Activated CD8-positive, alpha-beta T cell treated with anti-CD3 and anti-CD28 coated beads, Interleukin-2, amount 10 ng/mL, durations not matched to agents 7 days and 5 days (primary cell): ENCODE data around the gene KBTBD8. TPM values are rescaled to one million over a fixed set of nuclear protein-coding genes. Genes with fewer than 3 reads are reported as not detected.

ENCODE experiments used
- ATAC-seq: fragments of 150-1000 bp; cut with Tn5 transposase; one replicate; pipeline ENCODE4 v1.10.0; 2021; ENCODE audit warnings: moderate library complexity
- CTCF ChIA-PET: fragments of 350-600 bp; sonication (Branson Sonifier 250); formaldehyde crosslinking; loops from one replicate; lab custom pipeline; 2021; ENCODE audit warnings: antibody characterized with exemption; lab: Charles Lee
- POLR2A ChIA-PET: fragments of 350-600 bp; sonication (Branson Sonifier 250); formaldehyde crosslinking; loops from one replicate; lab custom pipeline; 2021; ENCODE audit warnings: antibody characterized with exemption; lab: Charles Lee
- DNase-seq: peaks from one replicate; pipeline ENCODE4 v3.0.0-alpha.2; 2020
- H3K27ac Mint-ChIP-seq: one replicate; pipeline ENCODE4 v1.8.0; 2021; ENCODE audit warnings: mild to moderate bottlenecking, mixed read lengths
- H3K27me3 Mint-ChIP-seq: one replicate; pipeline ENCODE4 v1.8.0; 2021; ENCODE audit warnings: low read depth, mixed read lengths
- H3K36me3 Mint-ChIP-seq: one replicate; pipeline ENCODE4 v1.8.0; 2021; ENCODE audit warnings: low read depth, mixed read lengths
- H3K4me1 Mint-ChIP-seq: one replicate; pipeline ENCODE4 v1.8.0; 2021; ENCODE audit warnings: low read depth, mixed read lengths
- H3K4me3 Mint-ChIP-seq: one replicate; pipeline ENCODE4 v1.8.0; 2021; ENCODE audit warnings: mild to moderate bottlenecking, mixed read lengths
- H3K9me3 Mint-ChIP-seq: one replicate; pipeline ENCODE4 v1.8.0; 2022; ENCODE audit warnings: mixed read lengths; ENCODE audit not compliant: insufficient read depth
- total RNA-seq, 2 experiments: library from RNA; stranded (reverse); gene quantifications; one replicate each; pipeline ENCODE4 v1.2.3, GENCODE V29; 2021

The KBTBD8 gene, protein sequence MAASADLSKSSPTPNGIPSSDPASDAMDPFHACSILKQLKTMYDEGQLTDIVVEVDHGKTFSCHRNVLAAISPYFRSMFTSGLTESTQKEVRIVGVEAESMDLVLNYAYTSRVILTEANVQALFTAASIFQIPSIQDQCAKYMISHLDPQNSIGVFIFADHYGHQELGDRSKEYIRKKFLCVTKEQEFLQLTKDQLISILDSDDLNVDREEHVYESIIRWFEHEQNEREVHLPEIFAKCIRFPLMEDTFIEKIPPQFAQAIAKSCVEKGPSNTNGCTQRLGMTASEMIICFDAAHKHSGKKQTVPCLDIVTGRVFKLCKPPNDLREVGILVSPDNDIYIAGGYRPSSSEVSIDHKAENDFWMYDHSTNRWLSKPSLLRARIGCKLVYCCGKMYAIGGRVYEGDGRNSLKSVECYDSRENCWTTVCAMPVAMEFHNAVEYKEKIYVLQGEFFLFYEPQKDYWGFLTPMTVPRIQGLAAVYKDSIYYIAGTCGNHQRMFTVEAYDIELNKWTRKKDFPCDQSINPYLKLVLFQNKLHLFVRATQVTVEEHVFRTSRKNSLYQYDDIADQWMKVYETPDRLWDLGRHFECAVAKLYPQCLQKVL
- total RNA-seq: 10 to 100 TPM; 10.8 to 12.9 TPM

GRCh38 chr3:66998113-66998903 lies at the start of gene KBTBD8:
TSS of gene KBTBD8 (plus strand) at chr3:66998307. CDS start at chr3:66998356, 49 bp downstream.
- ChIA-PET CTCF (interaction anchor here (0.9 to 3.5 kb wide), 5 partner anchors 9 to 115 kb away, joined by 3 to 40 read pairs (median 5); no protein-coding TSS in a partner anchor), POLR2A (interaction anchor here (0.6 to 1.3 kb wide), 3 partner anchors 26 to 85 kb away, joined by 3 to 6 read pairs (median 3); no protein-coding TSS in a partner anchor)
- Mint-ChIP-seq H3K9me3 (no peaks in the 10 kb centered on the region), H3K4me3 (peak within 1 kb of the TSS; percentile 79), H3K36me3 (peaks cover 14% of the 10 kb centered on the region), H3K27me3 (peaks cover 22% of the 10 kb centered on the region), H3K4me1 (peaks cover 30% of the 10 kb centered on the region), H3K27ac (peak within 1 kb of the TSS; percentile 93)
- peak; percentile 98 for ATAC-seq
- DNase-seq: peak; percentile 98

- POLR2A ChIA-PET: no interaction called here
- H3K36me3 Mint-ChIP-seq: no peaks in the 10 kb centered on the region
- CTCF ChIA-PET: no interaction called here
- H3K4me3 Mint-ChIP-seq: no peak overlapping the region
- H3K9me3 Mint-ChIP-seq: no peaks in the 10 kb centered on the region
- H3K4me1 Mint-ChIP-seq: no peaks in the 10 kb centered on the region
- no peak overlapping the region for H3K27ac Mint-ChIP-seq
- DNase-seq (no peak), ATAC-seq (no peak)
- peaks cover 2% of the 10 kb centered on the region for H3K27me3 Mint-ChIP-seq
These were observed 49.3 kb upstream of the KBTBD8 start for GRCh38 chr3:66948838-66949237.

DNA sequence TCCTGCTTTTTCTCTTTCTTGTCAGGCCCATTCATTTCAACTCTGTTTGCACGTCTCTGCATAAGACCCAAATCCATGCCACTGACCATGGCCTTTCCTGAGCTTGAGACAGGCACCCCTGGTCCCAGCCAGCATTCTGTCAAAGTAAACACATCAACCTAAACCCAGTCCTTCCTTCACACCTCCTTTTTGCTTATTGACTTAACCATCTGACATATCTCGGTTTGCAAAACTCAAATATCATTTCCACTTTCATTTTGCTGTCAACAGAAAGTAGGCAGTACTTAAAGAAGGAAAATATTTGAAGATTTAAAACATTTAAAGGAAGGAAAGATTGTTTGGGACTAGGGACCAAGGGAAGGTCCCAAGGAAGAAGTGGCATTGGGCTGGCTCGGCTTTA lies 48.2 kb upstream of the KBTBD8 start:
- POLR2A ChIA-PET: no interaction called here
- no peak overlapping the region for H3K4me3 Mint-ChIP-seq
- peaks cover 2% of the 10 kb centered on the region for H3K27me3 Mint-ChIP-seq
- CTCF ChIA-PET: no interaction called here
- no peaks in the 10 kb centered on the region for H3K9me3 Mint-ChIP-seq
- DNase-seq (no peak), ATAC-seq (no peak)
- H3K36me3 Mint-ChIP-seq: no peaks in the 10 kb centered on the region
- no peaks in the 10 kb centered on the region for H3K4me1 Mint-ChIP-seq
- H3K27ac Mint-ChIP-seq: no peak overlapping the region

- H3K36me3 Mint-ChIP-seq: no peaks in the 10 kb centered on the region
- H3K4me3 Mint-ChIP-seq: no peak overlapping the region
- no peak for DNase-seq
- H3K27ac Mint-ChIP-seq: no peak overlapping the region
- CTCF ChIA-PET: no interaction called here
- POLR2A ChIA-PET: no interaction called here
- no peaks in the 10 kb centered on the region for H3K9me3 Mint-ChIP-seq
- no peak for ATAC-seq
- H3K4me1 Mint-ChIP-seq: no peaks in the 10 kb centered on the region
- peaks cover 5% of the 10 kb centered on the region for H3K27me3 Mint-ChIP-seq
These were observed 45.8 kb upstream of the KBTBD8 start for GRCh38 chr3:66952357-66952756.

DNA sequence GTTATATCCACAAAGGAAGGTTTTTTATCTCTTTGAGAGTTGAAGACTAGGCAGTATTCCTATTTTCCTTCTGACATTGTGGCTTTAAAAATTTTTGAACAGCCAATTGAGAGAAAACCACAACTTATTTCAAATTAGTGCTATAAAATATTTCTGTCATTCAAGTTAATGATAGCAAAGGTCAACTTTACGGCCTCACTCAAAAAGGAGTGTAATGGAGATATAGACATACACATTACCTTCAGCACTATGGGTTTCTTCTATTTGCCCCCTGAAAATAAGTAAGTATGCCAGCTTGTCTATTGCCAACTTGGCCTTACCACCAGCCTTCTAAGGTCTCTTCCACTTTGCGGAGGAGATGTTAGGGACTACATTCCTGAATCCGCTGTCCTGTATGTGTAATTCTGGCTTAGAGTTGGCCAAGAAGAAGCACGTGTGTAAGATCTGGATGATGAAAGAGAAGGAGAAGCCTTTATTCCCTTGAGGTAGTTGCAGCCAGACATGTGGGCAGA lies 44.1 kb upstream of the KBTBD8 start:
- Mint-ChIP-seq H3K4me3 (no peak overlapping the region), H3K4me1 (no peaks in the 10 kb centered on the region), H3K27ac (no peak overlapping the region), H3K36me3 (no peaks in the 10 kb centered on the region), H3K9me3 (no peaks in the 10 kb centered on the region), H3K27me3 (peaks cover 6% of the 10 kb centered on the region)
- DNase-seq (no peak), ATAC-seq (no peak)
- CTCF ChIA-PET: interaction anchor here (1.3 kb wide), 1 partner anchor 17 kb away, joined by 5 read pairs; no protein-coding TSS in a partner anchor
- POLR2A ChIA-PET: no interaction called here

DNA sequence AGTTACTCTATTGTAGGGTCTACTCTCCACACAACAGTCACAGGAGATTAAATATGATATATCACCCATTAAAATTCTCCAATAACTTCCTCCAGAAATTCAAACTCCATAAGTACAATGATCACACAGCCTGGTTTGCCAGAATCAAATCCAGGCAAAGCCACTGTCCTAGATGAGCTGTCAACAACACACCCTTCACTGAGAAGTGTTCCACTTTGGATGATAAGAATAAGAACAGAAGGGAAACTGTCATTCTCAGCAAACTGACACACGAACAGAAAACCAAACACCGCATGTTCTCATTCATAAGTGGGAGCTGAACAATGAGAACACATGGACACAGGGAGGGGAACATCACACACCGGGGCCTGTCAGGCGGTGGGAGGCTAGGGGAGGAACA lies 41.4 kb upstream of the KBTBD8 start:
- no peak for DNase-seq
- H3K9me3 Mint-ChIP-seq: no peaks in the 10 kb centered on the region
- no peak overlapping the region for H3K27ac Mint-ChIP-seq
- H3K27me3 Mint-ChIP-seq: peaks cover 4% of the 10 kb centered on the region
- H3K4me1 Mint-ChIP-seq: no peaks in the 10 kb centered on the region
- no peak for ATAC-seq
- H3K4me3 Mint-ChIP-seq: no peak overlapping the region
- ChIA-PET POLR2A (no interaction called here), CTCF (interaction anchor here (1.0 kb wide), 1 partner anchor 15 kb away, joined by 3 read pairs; no protein-coding TSS in a partner anchor)
- no peaks in the 10 kb centered on the region for H3K36me3 Mint-ChIP-seq

DNA sequence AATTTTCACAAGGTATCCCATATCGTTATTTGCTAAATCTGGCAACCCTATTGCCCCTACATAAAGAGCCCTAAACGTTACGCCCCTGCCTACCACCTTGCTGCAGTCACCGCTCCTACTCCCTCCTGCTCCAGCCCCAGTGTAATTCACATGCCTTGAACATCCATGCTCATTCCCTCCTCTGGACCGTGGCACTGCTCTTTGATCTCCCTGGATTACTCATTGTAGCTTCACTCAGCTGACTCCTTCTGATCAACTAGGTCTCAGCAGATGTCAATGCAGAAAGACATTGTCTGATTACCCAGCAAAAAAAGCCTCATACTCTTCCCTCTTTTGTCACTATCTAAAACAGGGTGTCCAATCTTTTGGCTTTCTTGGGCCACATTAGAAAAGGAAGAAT lies 40.7 kb upstream of the KBTBD8 start:
- Mint-ChIP-seq H3K36me3 (no peaks in the 10 kb centered on the region), H3K4me1 (no peaks in the 10 kb centered on the region), H3K27me3 (peaks cover 4% of the 10 kb centered on the region), H3K9me3 (no peaks in the 10 kb centered on the region), H3K27ac (no peak overlapping the region), H3K4me3 (no peak overlapping the region)
- POLR2A ChIA-PET: no interaction called here
- CTCF ChIA-PET: interaction anchor here (1.0 kb wide), 1 partner anchor 15 kb away, joined by 3 read pairs; no protein-coding TSS in a partner anchor
- ATAC-seq: no peak
- no peak for DNase-seq

DNA sequence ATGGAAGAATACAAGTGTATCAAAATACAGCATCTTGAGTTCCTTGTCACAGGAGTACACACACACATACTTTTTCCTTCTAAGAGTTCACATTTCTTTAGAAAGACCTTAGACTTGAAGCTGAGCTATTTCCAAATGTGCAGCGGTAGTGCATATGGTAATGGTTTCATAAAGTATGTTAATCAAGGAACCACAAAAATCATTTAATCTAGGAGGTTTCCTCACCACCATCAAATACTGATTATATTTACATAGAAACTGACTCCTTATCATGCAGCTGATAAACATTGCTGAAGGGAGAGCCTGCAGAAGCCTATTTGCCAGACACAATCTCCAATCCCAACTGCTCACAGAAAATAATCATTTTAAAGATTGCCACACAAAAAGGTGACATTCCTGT lies 40.0 kb upstream of the KBTBD8 start:
- Mint-ChIP-seq H3K36me3 (no peaks in the 10 kb centered on the region), H3K27ac (no peak overlapping the region), H3K4me3 (no peak overlapping the region), H3K9me3 (no peaks in the 10 kb centered on the region), H3K4me1 (no peaks in the 10 kb centered on the region), H3K27me3 (peaks cover 4% of the 10 kb centered on the region)
- POLR2A ChIA-PET: no interaction called here
- no peak for DNase-seq
- ATAC-seq: no peak
- CTCF ChIA-PET: interaction anchor here (1.0 kb wide), 1 partner anchor 14 kb away, joined by 3 read pairs; no protein-coding TSS in a partner anchor

GRCh38 chr3:66962664-66963063 lies 35.4 kb upstream of the KBTBD8 start:
- ATAC-seq: no peak
- H3K27me3 Mint-ChIP-seq: no peaks in the 10 kb centered on the region
- H3K4me1 Mint-ChIP-seq: no peaks in the 10 kb centered on the region
- ChIA-PET POLR2A (no interaction called here), CTCF (interaction anchor here (1.1 kb wide), 1 partner anchor 10 kb away, joined by 4 read pairs; no protein-coding TSS in a partner anchor)
- H3K27ac Mint-ChIP-seq: no peak overlapping the region
- DNase-seq: no peak
- no peaks in the 10 kb centered on the region for H3K9me3 Mint-ChIP-seq
- H3K4me3 Mint-ChIP-seq: no peak overlapping the region
- no peaks in the 10 kb centered on the region for H3K36me3 Mint-ChIP-seq

DNA sequence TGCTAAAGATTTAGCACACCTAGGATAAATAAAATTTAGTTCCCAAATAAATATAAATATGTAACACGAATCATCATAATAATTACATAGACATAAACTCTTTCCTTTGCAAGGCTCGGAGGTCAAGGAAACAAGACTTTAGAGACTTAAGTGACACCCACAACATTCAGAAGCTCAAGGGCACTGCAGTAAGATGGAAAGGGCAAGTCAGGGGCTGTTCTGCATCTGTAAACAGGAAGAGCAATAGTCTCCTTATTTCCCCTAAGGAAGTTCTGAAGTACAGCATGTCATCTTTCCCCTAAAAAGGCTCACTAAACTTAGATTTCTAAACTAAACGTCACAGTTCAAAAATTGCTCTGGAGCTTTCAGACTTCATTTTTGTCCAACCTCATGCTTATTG lies 26.9 kb upstream of the KBTBD8 start:
- no peak for DNase-seq
- ChIA-PET CTCF (interaction anchor here (0.7 to 4.4 kb wide), 21 partner anchors 12 to 1922 kb away, joined by 3 to 55 read pairs (median 6); partner anchors contain the start of gene KBTBD8), POLR2A (interaction anchor here (1.5 kb wide), 1 partner anchor 27 kb away, joined by 6 read pairs; the partner anchor contains the start of gene KBTBD8)
- H3K27me3 Mint-ChIP-seq: peaks cover 8% of the 10 kb centered on the region
- no peaks in the 10 kb centered on the region for H3K36me3 Mint-ChIP-seq
- H3K27ac Mint-ChIP-seq: no peak overlapping the region
- no peak for ATAC-seq
- H3K4me3 Mint-ChIP-seq: peak overlapping the region; percentile 75
- no peaks in the 10 kb centered on the region for H3K9me3 Mint-ChIP-seq
- peaks cover 16% of the 10 kb centered on the region for H3K4me1 Mint-ChIP-seq
